GM18951 (cell line): Measurements from ENCODE around the gene MXD3.
"Not testable (repeated sequence)": the region's sequence is repeated elsewhere in the genome, so short reads cannot be mapped to it uniquely, and the experiment has no call there.

Source experiments
- POLR2A ChIP-seq: IDR thresholded peaks from 4 replicates; pipeline ENCODE4 v1.6.1; 2011; ENCODE audit warnings: mild to moderate bottlenecking; ENCODE audit not compliant: insufficient read length, insufficient read depth; ENCODE audit errors: extremely low read depth
- in situ Hi-C: fragments of 300-500 bp; cut with MboI; formaldehyde crosslinking; loops from one replicate; pipeline ENCODE4 v1.12.0; 2022; ENCODE audit warnings: low sequenced_read_pairs, mixed read lengths, inconsistent platforms; ENCODE audit not compliant: unreplicated experiment

Gene MXD3

GRCh38 chr5:177270653-177271052, 41.0 kb downstream of the MXD3 start:
- in situ Hi-C loops = no loop called here
- no peak for TF ChIP-seq POLR2A

- in situ Hi-C loops = no loop called here
- TF ChIP-seq POLR2A = no peak
Measured at GRCh38 chr5:177269976-177270375, 41.7 kb downstream of the MXD3 start.

- in situ Hi-C loops = no loop called here
- no peak for TF ChIP-seq POLR2A
Measured at GRCh38 chr5:177269232-177269895, 42.3 kb downstream of the MXD3 start.

- TF ChIP-seq POLR2A = no peak
- in situ Hi-C loops = no loop called here
Measured at GRCh38 chr5:177265395-177265794, 46.3 kb downstream of the MXD3 start.

- TF ChIP-seq POLR2A = no peak
- in situ Hi-C loops = no loop called here
Measured at GRCh38 chr5:177264178-177264577, 47.5 kb downstream of the MXD3 start.

- TF ChIP-seq POLR2A = no peak
- in situ Hi-C loops = no loop called here
Measured at GRCh38 chr5:177261510-177261909, 50.2 kb downstream of the MXD3 start.

GRCh38 chr5:177260961-177261360, 50.7 kb downstream of the MXD3 start:
- in situ Hi-C loops = no loop called here
- TF ChIP-seq POLR2A = no peak

- in situ Hi-C loops = not testable (repeated sequence)
Measured at GRCh38 chr5:177258711-177259110, 53.0 kb downstream of the MXD3 start.
